Chondrocyte (in vitro differentiated cells): ENCODE data around the gene PCDHB11. TPM values are rescaled to one million over a fixed set of nuclear protein-coding genes. Genes with fewer than 3 reads are reported as not detected.
A peak's percentile ranks its signal among the peaks of the same experiment; 100 is the strongest.
"Not testable (repeated sequence)": the region's sequence is repeated elsewhere in the genome, so short reads cannot be mapped to it uniquely, and the experiment has no call there.

Experiments
- DNase-seq: peaks from one replicate; pipeline ENCODE4 v3.0.0; 2021; ENCODE audit warnings: mixed read lengths, low spot score
- H3K27ac Mint-ChIP-seq: one replicate; pipeline ENCODE4 v1.8.0; 2021; ENCODE audit warnings: mild to moderate bottlenecking, moderate library complexity, mixed read lengths; ENCODE audit not compliant: unreplicated experiment
- H3K27me3 Mint-ChIP-seq: 2 replicates; pipeline ENCODE4 v1.8.0; 2021; ENCODE audit warnings: low read depth, mixed read lengths
- H3K36me3 Mint-ChIP-seq: 2 replicates; pipeline ENCODE4 v1.8.0; 2021; ENCODE audit warnings: low read depth, mixed read lengths
- H3K4me1 Mint-ChIP-seq: 2 replicates; pipeline ENCODE4 v1.8.0; 2021; ENCODE audit warnings: low read depth, mild to moderate bottlenecking, mixed read lengths
- H3K4me3 Mint-ChIP-seq: one replicate; pipeline ENCODE4 v1.8.0; 2021; ENCODE audit warnings: mild to moderate bottlenecking, moderate library complexity, mixed read lengths; ENCODE audit not compliant: unreplicated experiment
- H3K9me3 Mint-ChIP-seq: 2 replicates; pipeline ENCODE4 v1.8.0; 2021; ENCODE audit warnings: low read depth, mixed read lengths
- total RNA-seq: library from RNA; stranded (reverse); gene quantifications from 3 replicates; pipeline ENCODE4 v1.2.1, GENCODE V29; 2021
- TF ChIP-seq, protein P1 (sequence below): fragments of 200-600 bp; sonication (generic); IDR thresholded peaks from 2 replicates; pipeline ENCODE4 v1.5.0; 2021; ENCODE audit warnings: antibody characterized with exemption, mild to moderate bottlenecking, moderate library complexity

Gene PCDHB11
- total RNA-seq, 1 donor from 2014 or later = 1.3 TPM

DNA sequence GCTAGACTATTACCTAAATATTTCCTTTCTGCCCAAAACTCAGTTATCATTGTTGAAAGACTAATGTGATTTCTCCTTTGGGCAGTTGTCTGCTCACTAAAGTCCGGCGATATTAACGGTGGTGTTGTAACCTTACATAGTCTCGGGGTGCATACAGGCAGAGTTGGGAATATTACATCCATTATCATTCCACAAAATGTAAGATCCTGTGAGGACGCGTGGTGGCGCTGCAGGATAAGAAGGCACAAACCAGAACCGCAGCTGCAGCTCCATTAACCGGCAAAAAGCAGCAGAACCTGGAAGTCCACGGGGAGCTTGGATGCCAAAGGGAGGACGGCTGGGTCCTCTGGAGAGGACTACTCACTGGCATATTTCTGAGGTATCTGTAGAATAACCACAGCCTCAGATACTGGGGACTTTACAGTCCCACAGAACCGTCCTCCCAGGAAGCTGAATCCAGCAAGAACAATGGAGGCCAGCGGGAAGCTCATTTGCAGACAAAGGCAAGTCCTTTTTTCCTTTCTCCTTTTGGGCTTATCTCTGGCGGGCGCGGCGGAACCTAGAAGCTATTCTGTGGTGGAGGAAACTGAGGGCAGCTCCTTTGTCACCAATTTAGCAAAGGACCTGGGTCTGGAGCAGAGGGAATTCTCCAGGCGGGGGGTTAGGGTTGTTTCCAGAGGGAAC lies 14.4 kb downstream of the PCDHB11 start, which contains the start of gene PCDHB13:
TSS of gene PCDHB13 (plus strand) at position 264 of the 684 bp plus-strand sequence. CDS start at position 469, 205 bp downstream.
- TF ChIP-seq, protein P1, sequence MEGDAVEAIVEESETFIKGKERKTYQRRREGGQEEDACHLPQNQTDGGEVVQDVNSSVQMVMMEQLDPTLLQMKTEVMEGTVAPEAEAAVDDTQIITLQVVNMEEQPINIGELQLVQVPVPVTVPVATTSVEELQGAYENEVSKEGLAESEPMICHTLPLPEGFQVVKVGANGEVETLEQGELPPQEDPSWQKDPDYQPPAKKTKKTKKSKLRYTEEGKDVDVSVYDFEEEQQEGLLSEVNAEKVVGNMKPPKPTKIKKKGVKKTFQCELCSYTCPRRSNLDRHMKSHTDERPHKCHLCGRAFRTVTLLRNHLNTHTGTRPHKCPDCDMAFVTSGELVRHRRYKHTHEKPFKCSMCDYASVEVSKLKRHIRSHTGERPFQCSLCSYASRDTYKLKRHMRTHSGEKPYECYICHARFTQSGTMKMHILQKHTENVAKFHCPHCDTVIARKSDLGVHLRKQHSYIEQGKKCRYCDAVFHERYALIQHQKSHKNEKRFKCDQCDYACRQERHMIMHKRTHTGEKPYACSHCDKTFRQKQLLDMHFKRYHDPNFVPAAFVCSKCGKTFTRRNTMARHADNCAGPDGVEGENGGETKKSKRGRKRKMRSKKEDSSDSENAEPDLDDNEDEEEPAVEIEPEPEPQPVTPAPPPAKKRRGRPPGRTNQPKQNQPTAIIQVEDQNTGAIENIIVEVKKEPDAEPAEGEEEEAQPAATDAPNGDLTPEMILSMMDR = peak; percentile 31
- H3K27ac Mint-ChIP-seq, H3K27me3 Mint-ChIP-seq, DNase-seq, H3K4me1 Mint-ChIP-seq: not testable (repeated sequence)
- Mint-ChIP-seq H3K36me3 (peaks cover 19% of the 10 kb centered on the region), H3K4me3 (peak within 1 kb of the TSS; percentile 36), H3K9me3 (peaks cover 63% of the 10 kb centered on the region)

DNA sequence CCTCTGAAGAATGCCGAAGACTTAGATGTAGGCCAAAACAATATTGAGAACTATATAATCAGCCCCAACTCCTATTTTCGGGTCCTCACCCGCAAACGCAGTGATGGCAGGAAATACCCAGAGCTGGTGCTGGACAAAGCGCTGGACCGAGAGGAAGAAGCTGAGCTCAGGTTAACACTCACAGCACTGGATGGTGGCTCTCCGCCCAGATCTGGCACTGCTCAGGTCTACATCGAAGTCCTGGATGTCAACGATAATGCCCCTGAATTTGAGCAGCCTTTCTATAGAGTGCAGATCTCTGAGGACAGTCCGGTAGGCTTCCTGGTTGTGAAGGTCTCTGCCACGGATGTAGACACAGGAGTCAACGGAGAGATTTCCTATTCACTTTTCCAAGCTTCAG lies 15.2 kb downstream of the PCDHB11 start:
- H3K4me3 Mint-ChIP-seq, H3K27me3 Mint-ChIP-seq, H3K27ac Mint-ChIP-seq, DNase-seq, H3K4me1 Mint-ChIP-seq: not testable (repeated sequence)
- Mint-ChIP-seq H3K36me3 (peaks cover 22% of the 10 kb centered on the region), H3K9me3 (peaks cover 63% of the 10 kb centered on the region)

DNA sequence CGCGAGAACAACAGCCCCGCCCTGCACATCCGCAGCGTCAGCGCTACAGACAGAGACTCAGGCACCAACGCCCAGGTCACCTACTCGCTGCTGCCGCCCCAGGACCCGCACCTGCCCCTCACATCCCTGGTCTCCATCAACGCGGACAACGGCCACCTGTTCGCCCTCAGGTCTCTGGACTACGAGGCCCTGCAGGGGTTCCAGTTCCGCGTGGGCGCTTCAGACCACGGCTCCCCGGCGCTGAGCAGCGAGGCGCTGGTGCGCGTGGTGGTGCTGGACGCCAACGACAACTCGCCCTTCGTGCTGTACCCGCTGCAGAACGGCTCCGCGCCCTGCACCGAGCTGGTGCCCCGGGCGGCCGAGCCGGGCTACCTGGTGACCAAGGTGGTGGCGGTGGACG lies 16.1 kb downstream of the PCDHB11 start:
- DNase-seq, H3K27ac Mint-ChIP-seq, H3K4me1 Mint-ChIP-seq, H3K4me3 Mint-ChIP-seq, H3K27me3 Mint-ChIP-seq: not testable (repeated sequence)
- peaks cover 66% of the 10 kb centered on the region for H3K9me3 Mint-ChIP-seq
- H3K36me3 Mint-ChIP-seq = peaks cover 24% of the 10 kb centered on the region

DNA sequence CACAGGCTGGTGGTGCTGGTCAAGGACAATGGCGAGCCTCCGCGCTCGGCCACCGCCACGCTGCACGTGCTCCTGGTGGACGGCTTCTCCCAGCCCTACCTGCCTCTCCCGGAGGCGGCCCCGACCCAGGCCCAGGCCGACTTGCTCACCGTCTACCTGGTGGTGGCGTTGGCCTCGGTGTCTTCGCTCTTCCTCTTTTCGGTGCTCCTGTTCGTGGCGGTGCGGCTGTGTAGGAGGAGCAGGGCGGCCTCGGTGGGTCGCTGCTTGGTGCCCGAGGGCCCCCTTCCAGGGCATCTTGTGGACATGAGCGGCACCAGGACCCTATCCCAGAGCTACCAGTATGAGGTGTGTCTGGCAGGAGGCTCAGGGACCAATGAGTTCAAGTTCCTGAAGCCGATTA lies 16.6 kb downstream of the PCDHB11 start:
- DNase-seq, H3K4me1 Mint-ChIP-seq, H3K27ac Mint-ChIP-seq, H3K4me3 Mint-ChIP-seq, H3K27me3 Mint-ChIP-seq: not testable (repeated sequence)
- peaks cover 22% of the 10 kb centered on the region for H3K36me3 Mint-ChIP-seq
- peaks cover 68% of the 10 kb centered on the region for H3K9me3 Mint-ChIP-seq

DNA sequence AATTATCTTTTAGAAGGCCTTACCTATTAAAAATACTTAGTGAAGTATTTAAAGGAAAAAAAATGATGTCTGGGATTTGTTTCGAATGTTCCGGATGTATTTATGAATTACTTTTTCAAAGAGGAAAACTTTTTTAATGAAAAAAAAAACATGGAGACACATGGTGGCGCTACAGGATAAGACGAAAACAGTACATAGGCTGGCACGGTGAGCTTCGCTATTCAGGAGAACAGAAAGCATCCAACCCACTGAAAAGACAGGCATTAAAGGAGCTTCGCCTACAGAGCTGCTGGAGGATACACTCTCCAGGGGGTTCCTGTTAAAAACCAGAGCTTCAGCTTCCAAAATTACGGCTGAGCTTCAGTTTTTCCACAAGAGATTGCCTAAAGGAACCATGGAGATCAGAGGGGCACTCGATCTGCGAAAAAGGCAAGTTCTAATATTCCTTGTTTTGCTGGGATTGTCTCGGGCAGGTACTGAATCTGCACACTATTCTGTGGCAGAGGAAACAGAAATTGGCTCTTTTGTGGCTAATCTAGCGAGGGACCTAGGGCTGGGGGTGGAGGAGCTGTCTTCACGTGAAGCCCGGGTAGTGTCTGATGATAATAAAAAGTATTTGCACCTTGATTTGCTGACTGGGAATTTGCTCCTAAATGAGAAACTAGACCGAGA lies 23.8 kb downstream of the PCDHB11 start, which contains the start of gene PCDHB14:
TSS of gene PCDHB14 (plus strand) at position 232 of the 672 bp plus-strand sequence. CDS start at position 395, 163 bp downstream.
- DNase-seq = no peak
- peaks cover 34% of the 10 kb centered on the region for H3K36me3 Mint-ChIP-seq
- H3K9me3 Mint-ChIP-seq = peaks cover 71% of the 10 kb centered on the region
- H3K4me1 Mint-ChIP-seq = peaks cover 7% of the 10 kb centered on the region
- TF ChIP-seq, protein P1 = peak; percentile 72
- H3K27me3 Mint-ChIP-seq = no peaks in the 10 kb centered on the region
- no peak within 1 kb of the TSS for H3K27ac Mint-ChIP-seq
- peak within 1 kb of the TSS; percentile 62 for H3K4me3 Mint-ChIP-seq

DNA sequence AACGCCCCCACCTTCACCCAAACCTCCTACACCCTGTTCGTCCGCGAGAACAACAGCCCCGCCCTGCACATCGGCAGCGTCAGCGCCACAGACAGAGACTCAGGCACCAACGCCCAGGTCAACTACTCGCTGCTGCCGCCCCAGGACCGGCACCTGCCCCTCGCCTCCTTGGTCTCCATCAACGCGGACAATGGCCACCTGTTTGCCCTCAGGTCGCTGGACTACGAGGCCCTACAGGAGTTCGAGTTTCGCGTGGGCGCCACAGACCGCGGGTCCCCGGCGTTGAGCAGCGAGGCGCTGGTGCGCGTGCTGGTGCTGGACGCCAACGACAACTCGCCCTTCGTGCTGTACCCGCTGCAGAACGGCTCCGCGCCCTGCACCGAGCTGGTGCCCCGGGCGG lies 25.4 kb downstream of the PCDHB11 start:
- Mint-ChIP-seq H3K36me3 (peaks cover 25% of the 10 kb centered on the region), H3K9me3 (peaks cover 61% of the 10 kb centered on the region)
- not testable (repeated sequence) for H3K4me1 Mint-ChIP-seq, H3K27ac Mint-ChIP-seq, DNase-seq, H3K4me3 Mint-ChIP-seq, H3K27me3 Mint-ChIP-seq

DNA sequence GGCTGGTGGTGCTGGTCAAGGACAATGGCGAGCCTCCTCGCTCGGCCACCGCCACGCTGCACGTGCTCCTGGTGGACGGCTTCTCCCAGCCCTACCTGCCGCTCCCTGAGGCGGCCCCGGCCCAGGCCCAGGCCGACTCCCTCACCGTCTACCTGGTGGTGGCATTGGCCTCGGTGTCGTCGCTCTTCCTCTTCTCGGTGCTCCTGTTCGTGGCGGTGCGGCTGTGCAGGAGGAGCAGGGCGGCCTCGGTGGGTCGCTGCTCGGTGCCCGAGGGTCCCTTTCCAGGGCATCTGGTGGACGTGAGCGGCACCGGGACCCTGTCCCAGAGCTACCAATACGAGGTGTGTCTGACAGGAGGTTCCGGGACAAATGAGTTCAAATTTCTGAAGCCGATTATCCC lies 26.0 kb downstream of the PCDHB11 start:
- not testable (repeated sequence) for H3K4me3 Mint-ChIP-seq, H3K27ac Mint-ChIP-seq, DNase-seq, H3K4me1 Mint-ChIP-seq, H3K27me3 Mint-ChIP-seq
- Mint-ChIP-seq H3K36me3 (peaks cover 25% of the 10 kb centered on the region), H3K9me3 (peaks cover 59% of the 10 kb centered on the region)
